ENCODE results near the gene ELL.

The ELL gene

DNA sequence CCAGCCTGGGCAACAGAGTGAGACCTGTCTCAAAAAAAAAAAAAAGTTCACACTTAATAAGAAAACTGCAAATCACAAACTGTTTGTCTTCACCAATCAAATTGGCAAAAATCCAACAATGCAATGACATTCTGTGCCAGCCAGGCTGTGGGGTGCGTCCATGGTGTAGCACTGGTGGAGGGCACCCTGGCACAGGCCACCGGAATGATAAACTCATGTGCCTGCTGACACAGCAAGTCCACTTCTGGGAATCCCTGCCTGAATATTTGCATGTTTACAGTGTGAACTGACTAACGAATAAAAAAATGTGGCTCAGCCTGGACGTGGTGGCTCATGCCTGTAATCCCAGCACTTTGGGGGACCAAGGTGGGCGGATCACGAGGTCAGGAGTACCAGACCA is 122.9 kb downstream of the ELL start:
- Histone ChIP-seq H2BK15ac (ENCODE audit: low read depth, poor library complexity, severe bottlenecking) (no peak overlapping the region), H2AK5ac (ENCODE audit: low read length, severe bottlenecking) (no peak overlapping the region), H3K14ac (ENCODE audit: low read length in 2 of 2) (no peak overlapping the region), H3K4ac (ENCODE audit: low read depth in 1 of 2, low read length in 2 of 2) (no peak overlapping the region), H3K4me3 (ENCODE audit: insufficient read depth in 1 of 2, low read depth in 1 of 2, low read length in 2 of 2) (no peak overlapping the region), H3K9me3 (ENCODE audit: control insufficient read depth, low read length) (no peaks in the 10 kb centered on the region), H2BK120ac (ENCODE audit: low read depth, low read length) (no peak overlapping the region), H4K8ac (ENCODE audit: low read length) (peak overlapping the region; percentile 27), H2AFZ (ENCODE audit: low read depth, low read length) (no peak overlapping the region), H3K79me1 (replicated peaks; ENCODE audit: low read length, poor library complexity, severe bottlenecking) (no peaks in the 10 kb centered on the region), H2BK12ac (ENCODE audit: low read length in 2 of 2) (peak overlapping the region in 1 of 2 experiments; percentile 66), H3K27me3 (ENCODE audit: control insufficient read depth in 1 of 2, insufficient read depth in 1 of 2, low read length in 2 of 2) (peaks cover 0 to 19% of the 10 kb centered on the region in 2 experiments), H3K23ac (ENCODE audit: low read length in 2 of 2) (no peak overlapping the region), H3K27ac (ENCODE audit: low read length, poor library complexity, severe bottlenecking) (peak overlapping the region; percentile 51), H2BK5ac (ENCODE audit: low read depth, low read length, poor library complexity, severe bottlenecking) (no peak overlapping the region), H3K9ac (ENCODE audit: low read length) (no peak overlapping the region), H4K91ac (ENCODE audit: low read length) (no peak overlapping the region), H3K18ac (ENCODE audit: low read depth in 1 of 2, low read length in 2 of 2) (no peak overlapping the region), H3K4me1 (ENCODE audit: control insufficient read depth, insufficient read depth, low read depth, low read length) (peaks cover 33% of the 10 kb centered on the region), H3K4me2 (ENCODE audit: low read length, poor library complexity, severe bottlenecking) (no peak overlapping the region), H3K36me3 (ENCODE audit: control insufficient read depth in 1 of 2, insufficient read depth in 2 of 2, low read depth in 1 of 2, low read length in 2 of 2) (no peaks in the 10 kb centered on the region)
- WGBS: 35% methylated on average over 6 of the region's 6 CpGs
- peak; percentile 80 for DNase-seq

DNA sequence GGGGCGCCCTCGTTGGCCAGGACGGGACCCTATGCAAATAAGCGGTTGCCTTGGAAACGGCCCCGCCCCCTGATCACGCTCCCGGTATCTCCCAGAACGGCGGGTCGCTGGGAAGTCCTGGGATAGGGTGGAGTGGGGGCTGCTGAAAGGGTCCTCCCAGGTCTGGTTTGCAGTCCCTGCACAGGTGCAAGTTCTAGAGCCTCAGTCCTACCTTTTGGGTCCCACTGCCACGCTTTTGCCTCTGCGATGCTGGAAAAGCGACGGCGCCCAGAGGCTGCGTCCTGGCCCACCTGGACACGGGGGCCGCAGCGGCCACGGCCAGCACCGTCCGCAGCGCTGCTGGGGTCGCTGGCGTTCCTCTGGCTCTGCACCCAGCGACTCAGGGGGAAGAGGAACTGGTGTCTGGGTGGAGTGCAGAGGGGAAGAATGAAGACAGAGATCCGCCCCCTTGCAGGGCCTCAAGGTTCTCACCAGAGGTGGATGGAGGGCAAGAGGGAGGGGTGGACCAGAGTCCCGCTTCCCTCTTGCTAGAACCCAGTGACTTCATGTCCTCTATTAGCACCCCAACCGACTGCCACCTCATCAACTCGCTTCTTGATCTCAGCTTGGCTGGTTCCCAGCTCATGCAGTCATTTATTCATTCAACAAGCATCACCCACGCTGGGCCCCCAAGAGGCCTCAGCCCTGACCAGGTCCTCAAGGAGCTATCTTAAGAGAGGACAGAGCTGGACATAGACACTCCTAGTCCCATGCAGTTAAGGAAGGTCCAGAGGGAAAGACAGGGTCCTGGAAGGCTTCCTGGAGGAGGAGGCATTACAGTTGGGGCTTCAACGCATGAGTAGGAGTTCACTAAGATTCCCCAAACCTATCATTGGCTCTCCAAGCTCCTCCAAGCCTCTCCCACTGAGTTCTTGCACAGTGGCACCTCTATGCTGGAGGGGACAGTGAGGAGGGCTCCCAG is 124.3 kb downstream of the ELL start, which contains the start of gene LRRC25:
Gene LRRC25 (minus strand): TSS at position 381 of the 961 bp plus-strand sequence. CDS start 659 bp downstream, outside the sequence.
- Histone ChIP-seq H3K4me1 (ENCODE audit: control insufficient read depth, insufficient read depth, low read depth, low read length) (peaks cover 21% of the 10 kb centered on the region), H3K4me2 (ENCODE audit: low read length, poor library complexity, severe bottlenecking) (no peak within 1 kb of the TSS), H2BK120ac (ENCODE audit: low read depth, low read length) (peak within 1 kb of the TSS; percentile 35), H2AFZ (ENCODE audit: low read depth, low read length) (peak within 1 kb of the TSS; percentile 8), H4K8ac (ENCODE audit: low read length) (peak within 1 kb of the TSS; percentile 46), H3K27ac (ENCODE audit: low read length, poor library complexity, severe bottlenecking) (no peak within 1 kb of the TSS), H3K4me3 (ENCODE audit: insufficient read depth in 1 of 2, low read depth in 1 of 2, low read length in 2 of 2) (no peak within 1 kb of the TSS), H3K14ac (ENCODE audit: low read length in 2 of 2) (peak within 1 kb of the TSS in 1 of 2 experiments; percentile 26), H2AK5ac (ENCODE audit: low read length, severe bottlenecking) (peak within 1 kb of the TSS; percentile 23), H3K9ac (ENCODE audit: low read length) (no peak within 1 kb of the TSS), H4K91ac (ENCODE audit: low read length) (peak within 1 kb of the TSS; percentile 91), H3K23ac (ENCODE audit: low read length in 2 of 2) (peak within 1 kb of the TSS in 1 of 2 experiments; percentile 9), H2BK15ac (ENCODE audit: low read depth, poor library complexity, severe bottlenecking) (peak within 1 kb of the TSS; percentile 26), H3K27me3 (ENCODE audit: control insufficient read depth in 1 of 2, insufficient read depth in 1 of 2, low read length in 2 of 2) (peaks cover 0 to 19% of the 10 kb centered on the region in 2 experiments), H3K79me1 (replicated peaks; ENCODE audit: low read length, poor library complexity, severe bottlenecking) (no peaks in the 10 kb centered on the region), H2BK5ac (ENCODE audit: low read depth, low read length, poor library complexity, severe bottlenecking) (no peak within 1 kb of the TSS), H3K18ac (ENCODE audit: low read depth in 1 of 2, low read length in 2 of 2) (peak within 1 kb of the TSS; percentile 5 to 93), H3K9me3 (ENCODE audit: control insufficient read depth, low read length) (no peaks in the 10 kb centered on the region), H2BK12ac (ENCODE audit: low read length in 2 of 2) (peak within 1 kb of the TSS; percentile 53 to 91), H3K4ac (ENCODE audit: low read depth in 1 of 2, low read length in 2 of 2) (peak within 1 kb of the TSS; percentile 30 to 71), H3K36me3 (ENCODE audit: control insufficient read depth in 1 of 2, insufficient read depth in 2 of 2, low read depth in 1 of 2, low read length in 2 of 2) (no peaks in the 10 kb centered on the region)
- WGBS: 41% methylated on average over 29 of the region's 33 CpGs
- no peak for DNase-seq

DNA sequence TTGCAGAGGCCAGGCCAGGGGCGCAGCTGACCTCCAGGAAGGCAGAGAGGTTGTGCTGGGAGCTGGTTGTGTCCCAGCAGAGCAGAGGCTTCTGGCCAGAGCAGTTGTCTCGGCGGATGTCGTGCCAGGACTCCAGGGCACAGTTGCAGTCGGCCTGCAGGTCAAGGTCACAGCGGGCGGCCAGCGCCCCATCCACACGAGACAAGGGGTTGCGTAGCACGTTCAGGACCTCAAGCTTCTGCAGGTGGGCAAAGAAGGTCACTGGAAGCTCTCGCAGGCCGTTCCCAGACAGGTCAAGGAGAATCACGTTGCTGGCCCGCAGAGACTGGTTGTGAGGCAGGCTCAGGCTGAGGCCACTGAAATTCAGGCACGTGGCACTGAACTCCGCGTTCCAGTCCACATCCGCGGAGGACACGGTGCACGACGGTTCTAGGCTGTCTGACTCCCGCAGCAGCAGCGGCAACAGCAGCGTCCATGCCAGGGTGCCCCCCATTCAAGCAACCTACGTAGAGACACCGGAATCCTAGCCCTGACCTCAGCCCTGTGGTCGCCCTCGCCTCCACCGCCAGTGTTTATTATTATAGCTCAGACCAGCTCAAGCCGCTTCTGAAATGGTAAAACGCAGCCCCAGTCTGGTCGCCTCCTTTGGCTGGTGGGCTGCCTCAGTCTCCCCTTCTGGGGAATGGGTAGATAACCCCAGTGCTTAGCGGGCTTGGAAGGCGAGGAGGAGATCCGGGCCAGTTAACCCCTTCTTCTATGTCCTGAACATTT is 125.2 kb downstream of the ELL start:
- Histone ChIP-seq H2BK12ac (ENCODE audit: low read length in 2 of 2) (peak overlapping the region; percentile 53 to 81), H2BK5ac (ENCODE audit: low read depth, low read length, poor library complexity, severe bottlenecking) (no peak overlapping the region), H3K79me1 (replicated peaks; ENCODE audit: low read length, poor library complexity, severe bottlenecking) (no peaks in the 10 kb centered on the region), H2AK5ac (ENCODE audit: low read length, severe bottlenecking) (no peak overlapping the region), H2BK15ac (ENCODE audit: low read depth, poor library complexity, severe bottlenecking) (peak overlapping the region; percentile 17), H3K4me3 (ENCODE audit: insufficient read depth in 1 of 2, low read depth in 1 of 2, low read length in 2 of 2) (no peak overlapping the region), H3K27me3 (ENCODE audit: control insufficient read depth in 1 of 2, insufficient read depth in 1 of 2, low read length in 2 of 2) (peaks cover 0 to 19% of the 10 kb centered on the region in 2 experiments), H3K4ac (ENCODE audit: low read depth in 1 of 2, low read length in 2 of 2) (peak overlapping the region in 1 of 2 experiments; percentile 10), H3K4me2 (ENCODE audit: low read length, poor library complexity, severe bottlenecking) (no peak overlapping the region), H4K8ac (ENCODE audit: low read length) (no peak overlapping the region), H3K36me3 (ENCODE audit: control insufficient read depth in 1 of 2, insufficient read depth in 2 of 2, low read depth in 1 of 2, low read length in 2 of 2) (no peaks in the 10 kb centered on the region), H3K27ac (ENCODE audit: low read length, poor library complexity, severe bottlenecking) (no peak overlapping the region), H3K18ac (ENCODE audit: low read depth in 1 of 2, low read length in 2 of 2) (peak overlapping the region; percentile 5 to 46), H3K9me3 (ENCODE audit: control insufficient read depth, low read length) (no peaks in the 10 kb centered on the region), H3K9ac (ENCODE audit: low read length) (no peak overlapping the region), H3K4me1 (ENCODE audit: control insufficient read depth, insufficient read depth, low read depth, low read length) (peaks cover 16% of the 10 kb centered on the region), H3K23ac (ENCODE audit: low read length in 2 of 2) (no peak overlapping the region), H4K91ac (ENCODE audit: low read length) (peak overlapping the region; percentile 52), H3K14ac (ENCODE audit: low read length in 2 of 2) (no peak overlapping the region), H2BK120ac (ENCODE audit: low read depth, low read length) (no peak overlapping the region), H2AFZ (ENCODE audit: low read depth, low read length) (no peak overlapping the region)
- no peak for DNase-seq
- 85% methylated on average over 37 of the region's 37 CpGs for WGBS
